Osteocyte (in vitro differentiated cells): ENCODE results near the gene MMAA. TPM values are rescaled to one million over a fixed set of nuclear protein-coding genes. Genes with fewer than 3 reads are reported as not detected.

Source experiments
- DNase-seq: peaks from one replicate; pipeline ENCODE4 v3.0.0; 2021; ENCODE audit warnings: mixed read lengths; ENCODE audit not compliant: unreplicated experiment; ENCODE audit errors: extremely low spot score
- H3K27ac Mint-ChIP-seq: one replicate; pipeline ENCODE4 v1.8.0; 2021; ENCODE audit warnings: mild to moderate bottlenecking, mixed read lengths; ENCODE audit not compliant: unreplicated experiment
- H3K27me3 Mint-ChIP-seq: one replicate; pipeline ENCODE4 v1.8.0; 2021; ENCODE audit warnings: mixed read lengths; ENCODE audit not compliant: unreplicated experiment
- H3K36me3 Mint-ChIP-seq: one replicate; pipeline ENCODE4 v1.8.0; 2021; ENCODE audit warnings: mixed read lengths; ENCODE audit not compliant: unreplicated experiment
- H3K4me1 Mint-ChIP-seq: one replicate; pipeline ENCODE4 v1.8.0; 2021; ENCODE audit warnings: mixed read lengths; ENCODE audit not compliant: unreplicated experiment
- H3K4me3 Mint-ChIP-seq: one replicate; pipeline ENCODE4 v1.8.0; 2021; ENCODE audit warnings: mild to moderate bottlenecking, moderate library complexity, mixed read lengths; ENCODE audit not compliant: unreplicated experiment
- H3K9me3 Mint-ChIP-seq: one replicate; pipeline ENCODE4 v1.8.0; 2021; ENCODE audit warnings: mixed read lengths; ENCODE audit not compliant: unreplicated experiment
- total RNA-seq: library from RNA; stranded (reverse); gene quantifications from 2 replicates; pipeline ENCODE4 v1.2.1, GENCODE V29; 2021
- TF ChIP-seq, protein P1 (sequence below): fragments of 200-600 bp; sonication (generic); IDR thresholded peaks from 2 replicates; pipeline ENCODE4 v1.5.0; 2021; ENCODE audit warnings: antibody characterized with exemption, mild to moderate bottlenecking, moderate library complexity

Gene MMAA
- total RNA-seq, 1 donor from 2014 or later, result 9.9 TPM

DNA sequence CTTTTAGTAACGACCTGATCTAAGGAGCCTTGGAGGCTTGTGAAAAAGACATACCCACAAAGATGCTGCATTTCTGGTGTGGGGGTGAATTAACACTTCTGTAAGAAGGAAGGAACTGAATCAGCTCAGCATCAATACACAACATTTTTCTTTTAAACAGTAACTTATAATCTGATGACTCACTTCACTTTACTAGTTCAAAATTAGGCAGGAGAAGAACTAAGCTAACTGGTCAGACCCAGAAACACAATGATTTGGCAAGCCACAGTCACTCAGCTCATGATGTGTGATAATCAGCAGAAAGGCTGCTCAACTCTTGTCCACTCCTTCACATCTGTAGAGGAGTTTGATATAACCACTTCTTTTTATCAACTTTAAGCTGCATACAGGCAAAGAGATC lies 4.6 kb downstream of the MMAA start:
- H3K27me3 Mint-ChIP-seq, result no peaks in the 10 kb centered on the region
- no peaks in the 10 kb centered on the region for H3K36me3 Mint-ChIP-seq
- H3K4me3 Mint-ChIP-seq, result no peak overlapping the region
- H3K9me3 Mint-ChIP-seq, result no peaks in the 10 kb centered on the region
- peaks cover 18% of the 10 kb centered on the region for H3K4me1 Mint-ChIP-seq
- no peak for DNase-seq
- peak overlapping the region; percentile 58 for H3K27ac Mint-ChIP-seq
- TF ChIP-seq, protein P1, sequence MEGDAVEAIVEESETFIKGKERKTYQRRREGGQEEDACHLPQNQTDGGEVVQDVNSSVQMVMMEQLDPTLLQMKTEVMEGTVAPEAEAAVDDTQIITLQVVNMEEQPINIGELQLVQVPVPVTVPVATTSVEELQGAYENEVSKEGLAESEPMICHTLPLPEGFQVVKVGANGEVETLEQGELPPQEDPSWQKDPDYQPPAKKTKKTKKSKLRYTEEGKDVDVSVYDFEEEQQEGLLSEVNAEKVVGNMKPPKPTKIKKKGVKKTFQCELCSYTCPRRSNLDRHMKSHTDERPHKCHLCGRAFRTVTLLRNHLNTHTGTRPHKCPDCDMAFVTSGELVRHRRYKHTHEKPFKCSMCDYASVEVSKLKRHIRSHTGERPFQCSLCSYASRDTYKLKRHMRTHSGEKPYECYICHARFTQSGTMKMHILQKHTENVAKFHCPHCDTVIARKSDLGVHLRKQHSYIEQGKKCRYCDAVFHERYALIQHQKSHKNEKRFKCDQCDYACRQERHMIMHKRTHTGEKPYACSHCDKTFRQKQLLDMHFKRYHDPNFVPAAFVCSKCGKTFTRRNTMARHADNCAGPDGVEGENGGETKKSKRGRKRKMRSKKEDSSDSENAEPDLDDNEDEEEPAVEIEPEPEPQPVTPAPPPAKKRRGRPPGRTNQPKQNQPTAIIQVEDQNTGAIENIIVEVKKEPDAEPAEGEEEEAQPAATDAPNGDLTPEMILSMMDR, result no peak

DNA sequence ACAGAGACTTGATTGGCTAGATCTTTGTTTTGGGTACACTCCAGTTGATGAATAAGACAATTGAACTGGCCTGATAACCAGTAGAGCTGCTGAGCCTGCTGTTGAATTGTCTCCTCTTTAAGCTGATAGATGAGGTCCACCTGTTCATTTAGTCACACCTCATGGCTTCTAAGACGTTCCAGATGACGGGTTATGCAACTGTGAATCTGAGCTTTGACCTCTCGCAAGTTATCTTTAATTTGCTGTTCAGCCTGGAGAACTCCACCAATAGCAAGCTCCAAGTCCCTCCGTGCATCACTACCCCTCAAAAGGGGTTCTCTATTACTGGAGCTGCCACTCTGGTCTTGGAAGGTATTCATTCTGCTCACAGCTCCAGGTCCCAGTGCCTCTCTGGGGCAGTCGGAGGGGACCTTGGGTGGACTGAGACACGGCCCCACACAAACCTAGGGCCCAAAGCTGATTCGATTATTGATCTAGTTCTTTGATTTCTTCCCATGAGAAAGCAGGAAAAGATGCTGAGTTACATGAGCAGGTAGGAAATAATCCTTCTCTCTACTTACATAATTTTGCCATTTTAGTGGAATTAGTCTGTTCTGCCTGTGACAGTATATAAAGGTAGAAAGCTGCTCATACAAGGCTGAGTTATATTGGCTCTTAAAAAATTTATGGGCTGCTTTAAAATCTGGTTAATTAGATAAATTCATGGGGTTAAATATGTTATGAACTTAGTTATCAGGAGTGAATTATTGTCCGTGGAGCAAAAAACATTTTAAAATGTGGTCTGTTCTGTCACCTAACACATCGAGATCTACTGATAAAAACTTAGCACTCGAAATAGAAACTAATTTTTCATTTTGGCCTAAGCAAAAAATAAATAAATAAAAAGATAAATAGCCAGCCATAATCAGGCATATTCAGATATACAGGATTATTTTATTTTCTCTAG lies 6.8 kb downstream of the MMAA start:
- Mint-ChIP-seq H3K9me3 (peaks cover 5% of the 10 kb centered on the region), H3K4me1 (peaks cover 9% of the 10 kb centered on the region), H3K27ac (no peak overlapping the region), H3K27me3 (no peaks in the 10 kb centered on the region), H3K4me3 (no peak overlapping the region), H3K36me3 (peaks cover 4% of the 10 kb centered on the region)
- no peak for DNase-seq
- TF ChIP-seq, protein P1, result no peak

DNA sequence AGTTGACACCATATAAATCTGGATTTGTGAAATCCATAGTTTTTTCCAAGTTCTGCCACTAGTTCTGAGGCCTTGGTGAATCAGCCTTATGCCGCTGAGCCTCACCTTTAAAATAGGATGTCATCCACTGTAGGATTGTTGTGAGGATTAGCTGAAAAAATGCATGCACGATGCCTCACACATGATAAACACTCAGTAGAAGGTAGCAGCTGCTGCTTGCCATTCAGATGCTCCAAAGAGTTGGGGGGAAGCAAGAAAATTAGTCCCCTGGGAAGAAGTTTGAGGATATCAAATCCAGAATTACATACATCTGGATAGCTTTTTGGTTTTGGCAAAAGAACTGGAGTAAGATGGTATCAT lies 7.4 kb downstream of the MMAA start:
- H3K27ac Mint-ChIP-seq, result no peak overlapping the region
- peaks cover 4% of the 10 kb centered on the region for H3K36me3 Mint-ChIP-seq
- H3K9me3 Mint-ChIP-seq, result peaks cover 5% of the 10 kb centered on the region
- H3K27me3 Mint-ChIP-seq, result no peaks in the 10 kb centered on the region
- H3K4me1 Mint-ChIP-seq, result peaks cover 4% of the 10 kb centered on the region
- H3K4me3 Mint-ChIP-seq, result no peak overlapping the region
- TF ChIP-seq, protein P1, result no peak
- no peak for DNase-seq

DNA sequence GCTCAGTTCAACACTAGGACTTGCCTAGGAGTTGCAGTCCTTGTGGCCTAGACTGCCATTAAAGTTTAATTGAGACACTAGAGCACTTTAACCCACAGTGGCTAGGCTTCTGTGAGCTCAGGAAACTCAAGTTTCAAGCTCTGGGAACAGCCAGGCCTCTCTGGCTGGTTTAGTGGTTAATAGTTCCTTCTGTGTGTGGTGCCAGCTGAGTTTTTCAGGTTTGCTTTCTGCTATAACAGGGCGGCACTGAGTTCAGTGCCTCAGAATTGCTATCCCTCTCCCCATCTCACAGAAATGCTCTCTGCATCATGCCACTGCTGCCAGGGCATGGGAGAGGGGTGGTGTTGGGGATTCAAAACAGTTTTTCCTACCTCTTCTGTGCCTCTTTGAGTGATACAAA lies 15.9 kb downstream of the MMAA start:
- no peaks in the 10 kb centered on the region for H3K4me1 Mint-ChIP-seq
- no peak for DNase-seq
- H3K4me3 Mint-ChIP-seq, result no peak overlapping the region
- peaks cover 1% of the 10 kb centered on the region for H3K9me3 Mint-ChIP-seq
- no peaks in the 10 kb centered on the region for H3K27me3 Mint-ChIP-seq
- no peak overlapping the region for H3K27ac Mint-ChIP-seq
- H3K36me3 Mint-ChIP-seq, result peaks cover 11% of the 10 kb centered on the region
- TF ChIP-seq, protein P1, result no peak

DNA sequence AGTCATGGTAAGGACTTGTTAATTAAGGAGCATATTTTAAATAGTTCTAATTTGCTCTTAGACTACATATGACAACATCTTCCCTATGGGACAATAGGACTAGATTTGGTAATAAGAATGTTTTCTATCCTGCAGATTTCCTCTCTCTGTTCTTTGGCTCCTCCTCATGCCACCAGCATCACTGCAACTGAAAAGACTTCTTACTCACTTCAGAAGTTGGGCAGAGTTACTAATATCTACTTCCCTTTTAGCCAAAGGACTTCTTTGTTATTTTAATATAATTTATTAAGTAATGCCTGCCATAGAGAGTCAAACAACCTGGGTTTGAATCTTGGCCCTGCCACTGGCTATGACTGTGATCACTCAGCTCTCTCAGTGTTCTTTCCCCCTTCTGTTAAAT lies 16.4 kb downstream of the MMAA start:
- Mint-ChIP-seq H3K36me3 (peaks cover 14% of the 10 kb centered on the region), H3K9me3 (no peaks in the 10 kb centered on the region), H3K27ac (no peak overlapping the region), H3K4me3 (no peak overlapping the region), H3K27me3 (no peaks in the 10 kb centered on the region), H3K4me1 (no peaks in the 10 kb centered on the region)
- TF ChIP-seq, protein P1, result no peak
- DNase-seq, result no peak
